Heart left ventricle (tissue), 13 donors: ENCODE results near the gene NOS1AP.

Source experiments
- CTCF ChIP-seq, 12 donors: fragments of 200-600 bp; sonication (generic) in 4 of 12; IDR thresholded peaks; one replicate each; pipeline versions ENCODE4 v1.5.0 to v1.8.0; 2018 to 2022; ENCODE audit warnings: antibody characterized with exemption in 12 of 12, mild to moderate bottlenecking in 5 of 12
- POLR2A ChIP-seq, 2 donors: fragments of 450-650 bp; IDR thresholded peaks; one replicate each; pipeline ENCODE4 v1.6.1; 2017; ENCODE audit warnings: antibody characterized with exemption in 2 of 2, mild to moderate bottlenecking in 2 of 2, moderate library complexity in 2 of 2
- donor health status: ischemic (EF 13 %, LVEDD 7.1; RV severe dilation, severe dysfunction).
- donor health status: DM: no; HTN: yes; CAD: no.
- donor health status: DM: no; HTN: no; CAD: no.
- donor health status: ischemic (EF 25% LVEDD 6.9; RV normal size, moderate dysfunction).
- donor health status: ischemic (EF 25% LVEDD 5.7; RV mildly dilated, moderate dysfunction).
- donor health status: ischemic (EF 35%, LVEDD 5.7; RV mildly dilated, moderate dysfunction).
- donor health status: nonischemic (EF 11% LVEDD 7.7; RV severe dilation, severe dysfunction).
- donor health status: DM: yes; HTN: yes; CAD: no.
- donor health status: PGD.
- donor health status: ischemic (EF 29% LVEDD 5.4; RV normal size, mild dysfunction).
- donor health status: nonischemic (EF 23%, LVEDD 6.1; RV moderate dilation, normal function).

GRCh38 chr1:162367772-162368171 is 298.3 kb downstream of the NOS1AP start:
- TF ChIP-seq CTCF (IDR thresholded peaks at IDR 0.05) (no peak), POLR2A (IDR thresholded peaks at IDR 0.05) (no peak)
